KMS-11 (cell line): ENCODE data around the gene CCDC91.

ENCODE experiments used
- H2AFZ ChIP-seq: fragments of 200-600 bp; sonication (generic); 2 replicates; pipeline ENCODE4 v1.6.1; 2016; ENCODE audit warnings: antibody characterized with exemption, mixed run types, low read depth
- H3K27ac ChIP-seq: fragments of 200-600 bp; sonication (generic); 2 replicates; pipeline ENCODE4 v1.6.1; 2016; ENCODE audit warnings: mild to moderate bottlenecking, mixed run types
- H3K27me3 ChIP-seq: fragments of 200-600 bp; sonication (generic); 2 replicates; pipeline ENCODE4 v1.6.1; 2017; ENCODE audit warnings: mild to moderate bottlenecking, low read depth, mixed run types, moderate library complexity; ENCODE audit not compliant: insufficient read depth
- H3K36me3 ChIP-seq: fragments of 200-600 bp; sonication (generic); 2 replicates; pipeline ENCODE4 v1.6.1; 2017; ENCODE audit warnings: mild to moderate bottlenecking, mixed run types; ENCODE audit not compliant: insufficient read depth
- H3K4me1 ChIP-seq: fragments of 200-600 bp; sonication (generic); 2 replicates; pipeline ENCODE4 v1.6.1; 2016; ENCODE audit warnings: mild to moderate bottlenecking, low read depth, mixed run types; ENCODE audit not compliant: poor library complexity, severe bottlenecking
- H3K4me2 ChIP-seq: fragments of 200-600 bp; sonication (generic); 2 replicates; pipeline ENCODE4 v1.7.0; 2016; ENCODE audit warnings: mild to moderate bottlenecking, mixed run types
- H3K4me3 ChIP-seq: fragments of 200-600 bp; sonication (generic); IDR thresholded peaks from 2 replicates; pipeline ENCODE4 v1.6.1; 2017; ENCODE audit warnings: low read depth, low read length, mixed read lengths; ENCODE audit not compliant: insufficient read depth
- H3K79me2 ChIP-seq: fragments of 200-600 bp; sonication (generic); 2 replicates; pipeline ENCODE4 v1.6.1; 2016; ENCODE audit warnings: low read depth, mixed run types; ENCODE audit not compliant: insufficient read depth
- H3K9ac ChIP-seq: fragments of 200-600 bp; sonication (generic); 2 replicates; pipeline ENCODE4 v1.6.1; 2016; ENCODE audit warnings: mild to moderate bottlenecking, mixed run types
- H4K20me1 ChIP-seq: fragments of 200-600 bp; sonication (generic); 2 replicates; pipeline ENCODE4 v1.6.1; 2016; ENCODE audit warnings: mild to moderate bottlenecking, mixed run types; ENCODE audit not compliant: insufficient read depth
- CTCF ChIP-seq: fragments of 200-600 bp; sonication (generic); conservative IDR thresholded peaks from 2 replicates; pipeline ENCODE4 v1.6.1; 2017; ENCODE audit warnings: low read depth, mild to moderate bottlenecking, antibody characterized with exemption, low read length, moderate library complexity, mixed read lengths

Gene CCDC91

GRCh38 chr12:28578833-28579252 lies 388.6 kb downstream of the CCDC91 start:
- H3K4me2 ChIP-seq, result no peak overlapping the region
- H3K79me2 ChIP-seq, result no peaks in the 10 kb centered on the region
- H3K27ac ChIP-seq, result no peak overlapping the region
- no peak overlapping the region for H3K4me3 ChIP-seq
- H3K36me3 ChIP-seq, result no peaks in the 10 kb centered on the region
- no peak overlapping the region for H2AFZ ChIP-seq
- no peaks in the 10 kb centered on the region for H4K20me1 ChIP-seq
- H3K27me3 ChIP-seq, result no peaks in the 10 kb centered on the region
- no peak for TF ChIP-seq CTCF
- H3K9ac ChIP-seq, result no peak overlapping the region
- H3K4me1 ChIP-seq, result peaks cover 13% of the 10 kb centered on the region

GRCh38 chr12:28582672-28583376 lies 392.6 kb downstream of the CCDC91 start:
- peak overlapping the region; percentile 50 for H3K4me2 ChIP-seq
- no peak overlapping the region for H3K4me3 ChIP-seq
- no peak overlapping the region for H3K9ac ChIP-seq
- no peaks in the 10 kb centered on the region for H4K20me1 ChIP-seq
- no peaks in the 10 kb centered on the region for H3K27me3 ChIP-seq
- H3K79me2 ChIP-seq, result no peaks in the 10 kb centered on the region
- H3K4me1 ChIP-seq, result peaks cover 19% of the 10 kb centered on the region
- no peak for TF ChIP-seq CTCF
- H2AFZ ChIP-seq, result no peak overlapping the region
- H3K36me3 ChIP-seq, result no peaks in the 10 kb centered on the region
- H3K27ac ChIP-seq, result no peak overlapping the region

GRCh38 chr12:28583701-28584261 lies 393.5 kb downstream of the CCDC91 start:
- H4K20me1 ChIP-seq, result no peaks in the 10 kb centered on the region
- H3K79me2 ChIP-seq, result no peaks in the 10 kb centered on the region
- peaks cover 19% of the 10 kb centered on the region for H3K4me1 ChIP-seq
- peak; percentile 49 for TF ChIP-seq CTCF
- peak overlapping the region; percentile 15; the same call in 1 of the 2 replicates for H3K27ac ChIP-seq
- H3K9ac ChIP-seq, result no peak overlapping the region
- H3K27me3 ChIP-seq, result no peaks in the 10 kb centered on the region
- H3K4me3 ChIP-seq, result no peak overlapping the region
- 0 out of 2 replicates have a peak overlapping the region, but pooled peaks have one; percentile 2 for H2AFZ ChIP-seq
- H3K36me3 ChIP-seq, result no peaks in the 10 kb centered on the region
- peak overlapping the region; percentile 50 for H3K4me2 ChIP-seq

- H3K9ac ChIP-seq, result no peak overlapping the region
- no peak overlapping the region for H2AFZ ChIP-seq
- no peak overlapping the region for H3K27ac ChIP-seq
- no peaks in the 10 kb centered on the region for H3K27me3 ChIP-seq
- no peaks in the 10 kb centered on the region for H3K36me3 ChIP-seq
- H3K4me3 ChIP-seq, result no peak overlapping the region
- H3K4me1 ChIP-seq, result peaks cover 19% of the 10 kb centered on the region
- H4K20me1 ChIP-seq, result no peaks in the 10 kb centered on the region
- H3K79me2 ChIP-seq, result no peaks in the 10 kb centered on the region
- TF ChIP-seq CTCF, result no peak
- H3K4me2 ChIP-seq, result no peak overlapping the region
Observed at GRCh38 chr12:28585146-28585545, 394.9 kb downstream of the CCDC91 start.
